Naive thymus-derived CD4-positive, alpha-beta T cell (primary cell): ENCODE data around the gene SORCS2. TPM values are rescaled to one million over a fixed set of nuclear protein-coding genes. Genes with fewer than 3 reads are reported as not detected.

Source experiments
- ATAC-seq: fragments of 150-1000 bp; cut with Tn5 transposase; 2 replicates; pipeline ENCODE4 v1.10.0; 2021; ENCODE audit warnings: mild to moderate bottlenecking, moderate library complexity
- CTCF ChIA-PET: fragments of 350-600 bp; sonication (Branson Sonifier 250); formaldehyde crosslinking; loops from one replicate; lab custom pipeline; 2021; ENCODE audit warnings: antibody characterized with exemption; lab: Charles Lee
- POLR2A ChIA-PET: fragments of 350-600 bp; sonication (Branson Sonifier 250); formaldehyde crosslinking; loops from one replicate; lab custom pipeline; 2021; ENCODE audit warnings: antibody characterized with exemption, inconsistent platforms; lab: Charles Lee
- DNase-seq, 9 donors: peaks; one replicate each; pipeline versions ENCODE4 v3.0.0 to v3.0.0-alpha.2; 2020 to 2022; ENCODE audit warnings: mixed read lengths in 1 of 9
- H3K27ac ChIP-seq: one replicate; pipeline ENCODE4 v1.7.0; 2013; ENCODE audit warnings: mild to moderate bottlenecking, low read depth, low read length, moderate library complexity
- H3K27me3 ChIP-seq, 2 donors: one replicate each; pipeline ENCODE4 v1.7.0; 2013; ENCODE audit warnings: low read length in 2 of 2, mild to moderate bottlenecking in 2 of 2, moderate library complexity in 2 of 2; ENCODE audit not compliant: control insufficient read depth in 2 of 2, insufficient read depth in 2 of 2
- H3K36me3 ChIP-seq, 3 experiments: 1 replicate in 2 of 3; 2 replicates in 1 of 3; pipeline ENCODE4 v1.7.0; 2013; ENCODE audit warnings: low read length in 3 of 3, mild to moderate bottlenecking in 3 of 3, moderate library complexity in 1 of 3; ENCODE audit not compliant: insufficient read depth in 3 of 3, control insufficient read depth in 2 of 3
- H3K4me1 ChIP-seq, 2 donors: one replicate each; pipeline ENCODE4 v1.7.0; 2013; ENCODE audit warnings: low read length in 2 of 2, mild to moderate bottlenecking in 2 of 2, moderate library complexity in 1 of 2; ENCODE audit not compliant: control insufficient read depth in 2 of 2, insufficient read depth in 2 of 2
- H3K4me3 ChIP-seq: 2 replicates; pipeline ENCODE4 v1.7.0; 2013; ENCODE audit warnings: mild to moderate bottlenecking, low read length
- H3K9me3 ChIP-seq, 3 experiments: 1 replicate in 2 of 3; 2 replicates in 1 of 3; pipeline ENCODE4 v1.7.0; 2013; ENCODE audit warnings: low read length in 3 of 3; ENCODE audit not compliant: control insufficient read depth in 2 of 3
- H3K27ac Mint-ChIP-seq, 9 donors: one replicate each; pipeline ENCODE4 v1.8.0; 2020 to 2022; ENCODE audit warnings: mixed read lengths in 9 of 9, mild to moderate bottlenecking in 8 of 9, moderate library complexity in 5 of 9, inconsistent platforms in 2 of 9
- H3K27me3 Mint-ChIP-seq, 5 donors: one replicate each; pipeline ENCODE4 v1.8.0; 2021 to 2022; ENCODE audit warnings: mixed read lengths in 5 of 5, mild to moderate bottlenecking in 1 of 5
- H3K36me3 Mint-ChIP-seq, 5 donors: one replicate each; pipeline ENCODE4 v1.8.0; 2020 to 2022; ENCODE audit warnings: mixed read lengths in 5 of 5, mild to moderate bottlenecking in 3 of 5, inconsistent platforms in 1 of 5
- H3K4me1 Mint-ChIP-seq, 7 donors: one replicate each; pipeline ENCODE4 v1.8.0; 2020 to 2022; ENCODE audit warnings: mixed read lengths in 7 of 7, mild to moderate bottlenecking in 3 of 7, inconsistent platforms in 1 of 7
- H3K4me3 Mint-ChIP-seq, 10 donors: one replicate each; pipeline ENCODE4 v1.8.0; 2020 to 2022; ENCODE audit warnings: mild to moderate bottlenecking in 10 of 10, mixed read lengths in 10 of 10, moderate library complexity in 6 of 10, inconsistent platforms in 2 of 10
- H3K9me3 Mint-ChIP-seq, 11 donors: one replicate each; pipeline ENCODE4 v1.8.0; 2020 to 2022; ENCODE audit warnings: mixed read lengths in 11 of 11, mild to moderate bottlenecking in 4 of 11, inconsistent platforms in 1 of 11, moderate library complexity in 1 of 11
- intact Hi-C, 2 donors: fragments of 100-400 bp; cut with micrococcal nuclease; formaldehyde crosslinking; loops; one replicate each; pipeline ENCODE4 v1.15.1; 2023
- polyA plus RNA-seq, 2 donors: library from polyadenylated mRNA; unstranded; fragments of 300-500 nt; fragmentation: Illumina TruSeq; gene quantifications; one replicate each; pipeline ENCODE4 v1.2.3, GENCODE V29; 2021
- total RNA-seq, 6 experiments: library from RNA in 5 of 6; stranded (reverse) in 5 of 6; gene quantifications; 1 replicate in 5 of 6; 2 replicates in 1 of 6; pipeline ENCODE4 v1.2.3 and lab custom pipeline; 2021 to 2026

SORCS2 gene
- total and polyA plus RNA-seq, 7 experiments from 2014 or later: 0.10 TPM; not detected in 6

GRCh38 chr4:7779432-7779768, 587.1 kb downstream of the SORCS2 start:
- Mint-ChIP-seq H3K4me1 (peaks cover 12 to 57% (median 35%) of the 10 kb centered on the region in 7 donors), H3K36me3 (peaks cover 3 to 39% (median 12%) of the 10 kb centered on the region in 5 donors), H3K27ac (peak overlapping the region in 1 of 9 donors; percentile 9), H3K9me3 (no peaks in the 10 kb centered on the region), H3K27me3 (no peaks in the 10 kb centered on the region), H3K4me3 (no peak overlapping the region)
- CTCF ChIA-PET: no interaction called here
- no peak for DNase-seq
- no peaks in the 10 kb centered on the region for H3K9me3 ChIP-seq
- no peaks in the 10 kb centered on the region for H3K27me3 ChIP-seq
- peaks cover 0 to 10% of the 10 kb centered on the region in 2 donors for H3K4me1 ChIP-seq
- no peak overlapping the region for H3K27ac ChIP-seq
- intact Hi-C loops: no loop called here
- ATAC-seq: no peak
- POLR2A ChIA-PET: no interaction called here
- H3K4me3 ChIP-seq: no peak overlapping the region
- peaks cover 0 to 21% (median under 1%) of the 10 kb centered on the region in 3 experiments for H3K36me3 ChIP-seq

- peak overlapping the region in 7 of 10 donors; percentile 10 to 72 (median 63) for H3K4me3 Mint-ChIP-seq
- DNase-seq (no peak), ATAC-seq (no peak)
- no peak overlapping the region for H3K27ac ChIP-seq
- intact Hi-C loops: no loop called here
- CTCF ChIA-PET: interaction anchor here (0.7 to 1.1 kb wide), 2 partner anchors 11 to 21 kb away, joined by 3 read pairs; no protein-coding TSS in a partner anchor
- H3K36me3 Mint-ChIP-seq: peaks cover 0 to 48% (median 12%) of the 10 kb centered on the region in 5 donors
- no peaks in the 10 kb centered on the region for H3K9me3 Mint-ChIP-seq
- no peaks in the 10 kb centered on the region for H3K27me3 Mint-ChIP-seq
- POLR2A ChIA-PET: interaction anchor here (0.7 kb wide), 1 partner anchor 189 kb away, joined by 3 read pairs; no protein-coding TSS in a partner anchor
- H3K9me3 ChIP-seq: no peaks in the 10 kb centered on the region
- H3K27ac Mint-ChIP-seq: peak overlapping the region; percentile 13 to 87 (median 49)
- H3K36me3 ChIP-seq: peaks cover 0 to 25% (median 0%) of the 10 kb centered on the region in 3 experiments
- H3K27me3 ChIP-seq: no peaks in the 10 kb centered on the region
- no peak overlapping the region for H3K4me3 ChIP-seq
- peaks cover 12 to 62% (median 35%) of the 10 kb centered on the region in 7 donors for H3K4me1 Mint-ChIP-seq
- H3K4me1 ChIP-seq: peaks cover 0 to 10% of the 10 kb centered on the region in 2 donors
Observed at GRCh38 chr4:7780751-7781348, 588.5 kb downstream of the SORCS2 start.

- no peaks in the 10 kb centered on the region for H3K27me3 ChIP-seq
- Mint-ChIP-seq H3K27ac (peak overlapping the region; percentile 13 to 87 (median 49)), H3K9me3 (no peaks in the 10 kb centered on the region), H3K36me3 (peaks cover 0 to 51% (median 12%) of the 10 kb centered on the region in 5 donors), H3K27me3 (no peaks in the 10 kb centered on the region), H3K4me1 (peaks cover 12 to 61% (median 38%) of the 10 kb centered on the region in 7 donors), H3K4me3 (peak overlapping the region in 7 of 10 donors; percentile 10 to 72 (median 63))
- H3K9me3 ChIP-seq: no peaks in the 10 kb centered on the region
- peaks cover 0 to 25% (median 0%) of the 10 kb centered on the region in 3 experiments for H3K36me3 ChIP-seq
- H3K4me1 ChIP-seq: peaks cover 0 to 10% of the 10 kb centered on the region in 2 donors
- DNase-seq (no peak), ATAC-seq (no peak)
- intact Hi-C loops: no loop called here
- ChIA-PET POLR2A (interaction anchor here (0.7 kb wide), 1 partner anchor 189 kb away, joined by 3 read pairs; no protein-coding TSS in a partner anchor), CTCF (interaction anchor here (0.7 to 1.1 kb wide), 2 partner anchors 12 to 21 kb away, joined by 3 read pairs; no protein-coding TSS in a partner anchor)
- no peak overlapping the region for H3K4me3 ChIP-seq
- H3K27ac ChIP-seq: no peak overlapping the region
Observed at GRCh38 chr4:7781366-7781765, 589.0 kb downstream of the SORCS2 start.

- H3K4me1 ChIP-seq: peaks cover 0 to 10% of the 10 kb centered on the region in 2 donors
- Mint-ChIP-seq H3K4me3 (peak overlapping the region in 4 of 10 donors; percentile 5 to 63 (median 25)), H3K36me3 (peaks cover 0 to 51% (median 11%) of the 10 kb centered on the region in 5 donors), H3K27me3 (no peaks in the 10 kb centered on the region), H3K4me1 (peaks cover 7 to 54% (median 32%) of the 10 kb centered on the region in 7 donors), H3K9me3 (no peaks in the 10 kb centered on the region), H3K27ac (peak overlapping the region in 5 of 9 donors; percentile 12 to 87 (median 46))
- H3K9me3 ChIP-seq: no peaks in the 10 kb centered on the region
- ATAC-seq: no peak
- H3K27ac ChIP-seq: no peak overlapping the region
- H3K4me3 ChIP-seq: no peak overlapping the region
- POLR2A ChIA-PET: no interaction called here
- DNase-seq: no peak
- H3K27me3 ChIP-seq: no peaks in the 10 kb centered on the region
- peaks cover 0 to 25% (median 0%) of the 10 kb centered on the region in 3 experiments for H3K36me3 ChIP-seq
- CTCF ChIA-PET: interaction anchor here (1.1 kb wide), 1 partner anchor 12 kb away, joined by 3 read pairs; no protein-coding TSS in a partner anchor
- intact Hi-C loops: no loop called here
Observed at GRCh38 chr4:7781993-7782392, 589.7 kb downstream of the SORCS2 start.

- intact Hi-C loops: no loop called here
- H3K9me3 ChIP-seq: no peaks in the 10 kb centered on the region
- DNase-seq: no peak
- ChIA-PET POLR2A (no interaction called here), CTCF (interaction anchor here (1.2 kb wide), 1 partner anchor 22 kb away, joined by 4 read pairs; no protein-coding TSS in a partner anchor)
- peaks cover 0 to 10% of the 10 kb centered on the region in 2 donors for H3K4me1 ChIP-seq
- H3K27me3 ChIP-seq: no peaks in the 10 kb centered on the region
- peaks cover 0 to 47% (median 8%) of the 10 kb centered on the region in 5 donors for H3K36me3 Mint-ChIP-seq
- no peak overlapping the region for H3K4me3 ChIP-seq
- no peak overlapping the region for H3K27ac ChIP-seq
- peaks cover 6 to 50% (median 30%) of the 10 kb centered on the region in 7 donors for H3K4me1 Mint-ChIP-seq
- peak overlapping the region in 2 of 9 donors; percentile 21 to 32 for H3K27ac Mint-ChIP-seq
- H3K36me3 ChIP-seq: peaks cover 0 to 21% (median 0%) of the 10 kb centered on the region in 3 experiments
- H3K9me3 Mint-ChIP-seq: no peaks in the 10 kb centered on the region
- H3K4me3 Mint-ChIP-seq: no peak overlapping the region
- H3K27me3 Mint-ChIP-seq: no peaks in the 10 kb centered on the region
- ATAC-seq: no peak
Observed at GRCh38 chr4:7782783-7783182, 590.4 kb downstream of the SORCS2 start.

- H3K36me3 Mint-ChIP-seq: peaks cover 0 to 40% (median 4%) of the 10 kb centered on the region in 5 donors
- H3K4me3 ChIP-seq: no peak overlapping the region
- no peak overlapping the region for H3K27ac ChIP-seq
- DNase-seq (no peak), ATAC-seq (no peak)
- H3K4me1 Mint-ChIP-seq: peaks cover 6 to 47% (median 30%) of the 10 kb centered on the region in 7 donors
- no peaks in the 10 kb centered on the region for H3K27me3 ChIP-seq
- H3K4me1 ChIP-seq: peaks cover 0 to 10% of the 10 kb centered on the region in 2 donors
- H3K36me3 ChIP-seq: peaks cover 0 to 14% (median 0%) of the 10 kb centered on the region in 3 experiments
- ChIA-PET CTCF (interaction anchor here (1.2 kb wide), 1 partner anchor 21 kb away, joined by 4 read pairs; no protein-coding TSS in a partner anchor), POLR2A (no interaction called here)
- H3K27me3 Mint-ChIP-seq: no peaks in the 10 kb centered on the region
- no peaks in the 10 kb centered on the region for H3K9me3 ChIP-seq
- peak overlapping the region in 6 of 9 donors; percentile 51 to 78 (median 72) for H3K27ac Mint-ChIP-seq
- intact Hi-C loops: no loop called here
- no peak overlapping the region for H3K4me3 Mint-ChIP-seq
- H3K9me3 Mint-ChIP-seq: no peaks in the 10 kb centered on the region
Observed at GRCh38 chr4:7783541-7783940, 591.2 kb downstream of the SORCS2 start.
